ENCODE data around the gene COL17A1. TPM values are rescaled to one million over a fixed set of nuclear protein-coding genes. Genes with fewer than 3 reads are reported as not detected.

Gene COL17A1
- total and polyA plus RNA-seq, 9 of the 15 experiments (the other 6 are each of a cell fraction or from before 2014, with no cell fraction given) = not detected

DNA sequence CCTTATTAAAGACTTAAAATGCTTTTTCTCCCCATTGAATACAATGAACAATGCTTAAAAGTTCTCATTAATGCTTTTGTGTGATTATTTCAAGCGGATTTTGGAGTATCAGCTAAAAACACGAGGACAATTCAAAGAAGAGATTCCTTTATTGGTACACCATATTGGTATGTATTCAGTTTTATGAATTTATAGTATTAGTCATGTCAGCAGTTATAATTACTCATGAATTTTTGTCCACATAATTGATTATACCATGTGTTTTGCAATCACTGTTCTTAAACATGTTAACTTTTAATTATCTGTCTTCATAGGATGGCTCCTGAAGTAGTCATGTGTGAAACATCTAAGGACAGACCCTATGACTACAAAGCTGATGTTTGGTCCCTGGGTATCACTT lies 86.9 kb downstream of the COL17A1 start:
- CTCF ChIA-PET (ENCODE audit: low intra/inter-chr PET ratio) = no interaction called here
- BruUV-seq (replicated peaks) = no TSS peak
- Histone ChIP-seq H3K9ac (ENCODE audit: insufficient read depth in 1 of 2, low read depth in 2 of 2, low read length in 2 of 2) (no peak overlapping the region), H3K4me1 (replicated peaks in 1 of 2; ENCODE audit: control insufficient read depth in 2 of 2, insufficient read depth in 2 of 2, low read length in 2 of 2) (no peaks in the 10 kb centered on the region), H3K9me3 (replicated peaks; ENCODE audit: control insufficient read depth, insufficient read depth, low read depth, low read length) (no peaks in the 10 kb centered on the region), H2AFZ (ENCODE audit: low read depth, low read length) (no peak overlapping the region), H3K27me3 (ENCODE audit: control insufficient read depth in 2 of 2, insufficient read depth in 2 of 2, low read length in 2 of 2) (no peaks in the 10 kb centered on the region), H3K4me3 (no peak overlapping the region), H3K27ac (ENCODE audit: extremely low read depth, low read depth, low read length) (no peak overlapping the region), H3K4me2 (ENCODE audit: insufficient read depth, low read length) (no peak overlapping the region), H3K9me1 (ENCODE audit: control insufficient read depth, insufficient read depth, low read length) (no peaks in the 10 kb centered on the region), H3K36me3 (ENCODE audit: control insufficient read depth, insufficient read depth, low read length) (peaks cover 54% of the 10 kb centered on the region), H4K20me1 (replicated peaks; ENCODE audit: control insufficient read depth, insufficient read depth, low read length) (no peaks in the 10 kb centered on the region), H3K79me2 (ENCODE audit: control insufficient read depth, insufficient read depth, low read length) (no peaks in the 10 kb centered on the region)
- WGBS (ENCODE audit: insufficient coverage, low coverage, missing lambda C conversion rate) = 93% methylated on average over 2 of the region's 2 CpGs
- POLR2A ChIA-PET = interaction anchor here (0.7 kb wide), 1 partner anchor 24 kb away, joined by 3 read pairs; no protein-coding TSS in a partner anchor
- in situ Hi-C loops (cut with MboI) (no loop called here), intact Hi-C loops (cut with micrococcal nuclease) (no loop called here)
- ATAC-seq (no peak), DNase-seq (ENCODE audit: extremely low read depth in 1 of 4, low spot score in 3 of 4) (no peak), FAIRE-seq (no peak)
- TF ChIP-seq ZNF764 (CRISPR knock-in tag; IDR thresholded peaks at IDR 0.05; ENCODE audit: low read depth) = no peak
- TF ChIP-seq, protein P1, sequence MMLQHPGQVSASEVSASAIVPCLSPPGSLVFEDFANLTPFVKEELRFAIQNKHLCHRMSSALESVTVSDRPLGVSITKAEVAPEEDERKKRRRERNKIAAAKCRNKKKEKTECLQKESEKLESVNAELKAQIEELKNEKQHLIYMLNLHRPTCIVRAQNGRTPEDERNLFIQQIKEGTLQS (IDR thresholded peaks at IDR 0.05) = no peak
- TF ChIP-seq, protein P1 (CRISPR knock-in tag; conservative IDR thresholded peaks at IDR 0.05) = no peak
- no peak for TF ChIP-seq RBM39 (optimal IDR thresholded peaks at IDR 0.05; ENCODE audit: low read depth, low read length)
- TF ChIP-seq ZNF316 (IDR thresholded peaks at IDR 0.05) = peak; percentile 76
- TF ChIP-seq TAF15 (IDR thresholded peaks at IDR 0.05; ENCODE audit: low read depth, low read length) = no peak
- TF ChIP-seq MAFG (tag; conservative IDR thresholded peaks at IDR 0.05) = peak; percentile 38; the same call in 1 of the 2 replicates
- TF ChIP-seq NCOA4 (IDR thresholded peaks at IDR 0.05; ENCODE audit: partially characterized antibody) = no peak
- TF ChIP-seq C11orf30 (IDR thresholded peaks at IDR 0.05; ENCODE audit: low read depth) = peak; percentile 44
- TF ChIP-seq SAP30 (IDR thresholded peaks at IDR 0.05; ENCODE audit: borderline replicate concordance, insufficient read depth, low read depth, low read length, poor library complexity, severe bottlenecking) = no peak
- TF ChIP-seq TRIM24 (IDR thresholded peaks at IDR 0.05) = no peak
- no peak for TF ChIP-seq RUNX1 (IDR thresholded peaks at IDR 0.05; ENCODE audit: low read depth)
- no peak for TF ChIP-seq ZNF384 (IDR thresholded peaks at IDR 0.05; ENCODE audit: low read depth, low read length)
- TF ChIP-seq, protein P2, sequence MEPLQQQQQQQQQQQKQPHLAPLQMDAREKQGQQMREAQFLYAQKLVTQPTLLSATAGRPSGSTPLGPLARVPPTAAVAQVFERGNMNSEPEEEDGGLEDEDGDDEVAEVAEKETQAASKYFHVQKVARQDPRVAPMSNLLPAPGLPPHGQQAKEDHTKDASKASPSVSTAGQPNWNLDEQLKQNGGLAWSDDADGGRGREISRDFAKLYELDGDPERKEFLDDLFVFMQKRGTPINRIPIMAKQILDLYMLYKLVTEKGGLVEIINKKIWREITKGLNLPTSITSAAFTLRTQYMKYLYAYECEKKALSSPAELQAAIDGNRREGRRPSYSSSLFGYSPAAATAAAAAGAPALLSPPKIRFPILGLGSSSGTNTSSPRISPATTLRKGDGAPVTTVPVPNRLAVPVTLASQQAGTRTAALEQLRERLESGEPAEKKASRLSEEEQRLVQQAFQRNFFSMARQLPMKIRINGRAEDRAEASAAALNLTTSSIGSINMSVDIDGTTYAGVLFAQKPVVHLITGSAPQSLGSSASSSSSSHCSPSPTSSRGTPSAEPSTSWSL (CRISPR knock-in tag; IDR thresholded peaks at IDR 0.05; ENCODE audit: borderline replicate concordance) = no peak
- no peak for TF ChIP-seq CREBBP (IDR thresholded peaks at IDR 0.05; ENCODE audit: low read depth, low read length)
- TF ChIP-seq SIN3A (IDR thresholded peaks at IDR 0.05; ENCODE audit: borderline replicate concordance in 2 of 2, control insufficient read depth in 1 of 2, low read depth in 2 of 2, low read length in 2 of 2) = no peak
- no peak for TF ChIP-seq RBM25 (IDR thresholded peaks at IDR 0.05; ENCODE audit: low read depth, low read length, severe bottlenecking)
- TF ChIP-seq MAFK (IDR thresholded peaks at IDR 0.05; ENCODE audit: low read length) = peak; percentile 15; the same call in 1 of the 2 replicates
- TF ChIP-seq ETV1 (tag; conservative IDR thresholded peaks at IDR 0.05; ENCODE audit: low read depth) = no peak
